NCI-H226 (cell line): ENCODE results near the gene FANCM.
A peak's percentile ranks its signal among the peaks of the same experiment; 100 is the strongest.
"Not testable (repeated sequence)": the region's sequence is repeated elsewhere in the genome, so short reads cannot be mapped to it uniquely, and the experiment has no call there.

Experiments
- DNase-seq: peaks from one replicate; pipeline ENCODE4 v3.0.0-alpha.2; 2015

The FANCM gene

GRCh38 chr14:45145214-45145613 is 9.5 kb downstream of the FANCM start:
- DNase-seq, result no peak

DNA sequence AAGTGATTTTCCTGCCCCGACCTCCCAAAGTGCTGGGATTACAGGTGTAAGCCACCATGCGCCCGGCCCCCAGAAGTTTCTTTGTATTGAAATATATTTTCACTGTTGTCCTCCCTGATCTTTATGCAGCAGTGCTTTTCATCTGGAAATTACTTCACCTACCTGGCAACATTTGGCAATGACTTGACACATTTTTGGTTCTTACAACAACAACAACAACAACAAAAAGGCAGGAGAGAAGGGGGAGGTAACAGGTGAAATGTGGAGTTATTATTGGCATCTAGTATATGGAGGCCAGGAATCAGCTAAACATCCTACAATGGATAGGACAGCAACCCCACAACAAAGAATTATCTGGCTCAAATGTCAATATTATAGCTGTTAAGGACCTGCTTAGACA is 13.9 kb downstream of the FANCM start:
- no peak for DNase-seq

GRCh38 chr14:45150386-45150890 is 14.7 kb downstream of the FANCM start:
- no peak for DNase-seq

GRCh38 chr14:45156067-45156466 is 20.3 kb downstream of the FANCM start:
- no peak for DNase-seq

DNA sequence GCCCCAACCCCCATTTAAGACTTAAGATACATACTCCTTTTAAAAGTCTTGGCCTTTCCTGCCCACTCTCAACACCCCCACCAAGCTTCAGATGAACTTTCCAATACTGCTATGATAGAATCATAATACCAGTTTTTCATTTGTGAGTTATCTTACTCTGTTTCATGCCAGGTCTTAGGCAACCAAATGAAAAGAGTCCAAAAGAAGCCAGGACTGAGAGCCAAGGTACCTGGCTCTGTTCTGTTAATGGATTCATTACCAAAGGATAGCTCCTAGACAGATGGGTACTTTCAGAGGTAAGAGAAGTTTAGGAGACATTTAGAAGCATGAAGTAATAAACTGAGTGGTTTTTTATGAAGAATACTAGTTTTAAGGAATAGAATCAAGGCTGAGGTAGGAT is 34.2 kb downstream of the FANCM start:
- no peak for DNase-seq

DNA sequence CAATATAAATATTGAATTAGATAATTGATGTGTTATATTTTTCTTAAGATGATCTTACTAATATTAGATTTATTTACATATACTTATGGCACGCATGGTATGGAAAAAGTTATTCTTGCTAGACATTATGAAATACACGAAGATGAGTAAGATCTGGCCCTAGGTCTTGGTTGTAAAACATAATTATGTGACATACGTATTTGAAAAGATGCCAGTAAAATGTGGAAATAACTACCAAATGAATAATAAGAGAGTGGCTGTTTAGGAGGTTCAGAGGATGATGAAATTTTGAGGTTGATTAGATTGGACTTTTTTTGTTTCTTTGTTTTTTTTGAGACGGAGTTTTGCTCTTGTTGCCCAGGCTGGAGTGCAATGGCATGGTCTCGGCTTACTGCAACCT is 41.3 kb downstream of the FANCM start:
- peak; percentile 68 for DNase-seq

DNA sequence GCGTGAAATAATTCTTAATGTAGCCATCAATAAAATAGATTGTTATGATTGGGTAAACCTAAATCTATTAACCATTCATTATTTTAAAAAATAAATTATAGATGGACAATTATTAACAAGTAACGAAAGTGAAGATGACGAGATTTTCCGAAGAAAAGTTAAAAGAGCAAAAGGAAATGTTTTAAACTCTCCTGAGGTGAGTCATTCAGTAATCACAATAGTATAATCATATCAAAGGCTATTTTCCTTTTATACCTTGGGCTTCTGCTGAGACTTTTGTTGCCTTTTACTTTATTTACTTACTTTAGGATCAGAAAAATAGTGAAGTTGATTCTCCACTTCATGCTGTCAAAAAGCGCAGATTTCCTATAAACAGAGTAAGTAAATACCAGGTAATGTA is 45.6 kb downstream of the FANCM start:
- DNase-seq, result no peak

DNA sequence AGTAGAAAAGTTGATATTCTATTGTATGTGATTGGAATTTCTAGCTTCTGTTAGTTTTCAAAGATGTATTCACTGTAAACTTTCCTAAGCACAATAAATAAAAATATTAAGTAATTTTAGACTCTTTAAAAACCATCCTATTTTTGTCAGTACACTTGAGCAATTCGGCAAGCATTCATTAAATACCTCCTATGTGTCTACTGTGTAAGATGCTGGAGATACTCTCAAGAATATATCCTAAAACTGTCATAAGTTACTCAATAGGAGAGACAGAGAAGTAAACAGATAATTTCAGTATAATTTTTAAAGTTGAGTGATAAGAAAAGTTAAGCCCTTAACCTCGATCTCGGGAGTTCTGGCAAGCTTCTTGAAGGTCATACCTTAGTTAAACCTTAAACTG is 46.1 kb downstream of the FANCM start:
- no peak for DNase-seq

DNA sequence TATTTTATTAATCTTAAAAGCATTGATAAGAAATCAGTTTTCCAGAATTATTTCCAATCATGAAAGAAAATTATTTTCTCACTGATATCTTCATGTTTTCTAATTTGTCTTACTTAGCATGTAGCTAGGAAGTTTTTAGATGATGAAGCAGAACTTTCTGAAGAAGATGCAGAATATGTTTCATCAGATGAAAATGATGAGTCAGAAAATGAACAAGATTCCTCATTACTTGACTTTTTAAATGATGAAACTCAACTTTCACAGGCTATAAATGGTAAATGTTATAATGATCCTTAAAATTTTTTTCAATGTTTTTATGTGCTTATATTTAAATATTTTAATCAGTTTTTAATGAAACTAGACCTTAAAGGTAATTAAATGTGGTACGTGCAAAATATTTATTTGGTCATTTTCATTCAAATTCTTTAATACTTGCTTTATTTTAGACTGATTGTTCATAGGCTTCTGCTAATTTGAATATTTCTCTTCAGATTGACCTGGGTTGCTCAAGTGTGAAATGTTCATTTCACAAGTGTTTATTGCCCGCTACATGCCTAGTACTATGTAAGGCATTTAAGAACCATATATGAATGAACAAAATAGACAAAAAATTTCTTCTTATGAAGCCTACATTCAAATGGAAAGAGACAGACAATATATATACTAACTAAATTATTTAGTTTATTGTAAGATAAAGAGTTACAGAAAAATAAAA is 49.5 kb downstream of the FANCM start:
- DNase-seq, result no peak

GRCh38 chr14:45194964-45195363 is 59.2 kb downstream of the FANCM start:
- no peak for DNase-seq

- no peak for DNase-seq
Observed at GRCh38 chr14:45198551-45198950, 62.8 kb downstream of the FANCM start.

DNA sequence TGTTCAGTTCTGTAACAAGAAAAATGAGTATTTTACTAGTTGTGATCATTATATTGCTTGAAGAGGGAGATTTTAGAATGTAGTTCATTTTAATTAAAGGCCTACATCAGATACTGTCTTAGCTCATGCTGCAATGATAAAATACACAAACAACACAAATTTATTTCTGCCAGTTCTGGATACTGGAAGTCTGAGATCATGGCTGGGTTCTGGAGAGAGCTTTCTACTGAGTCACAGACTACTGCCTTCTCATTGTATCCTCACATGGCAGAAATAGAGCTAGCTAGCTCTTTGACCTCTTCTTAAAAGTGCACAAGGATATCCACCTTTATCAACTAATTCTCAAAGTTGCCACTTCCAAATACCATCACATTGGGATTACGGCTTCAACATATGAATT is 63.5 kb downstream of the FANCM start:
- DNase-seq, result peak; percentile 15

DNA sequence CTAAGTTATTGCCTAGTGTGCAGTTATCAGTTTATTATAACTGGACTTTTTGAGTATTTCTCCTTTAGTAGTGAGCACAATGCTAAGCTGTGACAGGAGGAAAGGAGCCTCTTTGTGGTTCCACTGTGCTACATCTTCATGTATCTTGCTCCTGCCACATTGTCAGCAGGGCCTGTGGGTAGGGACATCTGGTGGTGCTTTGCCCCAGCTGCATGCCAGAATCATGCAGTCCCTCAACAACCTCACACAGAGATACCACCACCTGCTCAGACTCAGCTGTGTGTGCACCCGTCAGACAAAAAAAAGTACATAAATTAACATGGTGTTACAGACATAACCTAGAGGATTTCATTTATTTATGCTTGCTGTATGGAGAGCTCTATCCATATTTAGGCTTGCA is 66.2 kb downstream of the FANCM start:
- DNase-seq, result no peak

GRCh38 chr14:45204241-45204640 is 68.5 kb downstream of the FANCM start:
- no peak for DNase-seq

- DNase-seq, result no peak
Observed at GRCh38 chr14:45210159-45210558, 74.4 kb downstream of the FANCM start.

GRCh38 chr14:45211295-45211694 is 75.6 kb downstream of the FANCM start:
- peak; percentile 4 for DNase-seq

DNA sequence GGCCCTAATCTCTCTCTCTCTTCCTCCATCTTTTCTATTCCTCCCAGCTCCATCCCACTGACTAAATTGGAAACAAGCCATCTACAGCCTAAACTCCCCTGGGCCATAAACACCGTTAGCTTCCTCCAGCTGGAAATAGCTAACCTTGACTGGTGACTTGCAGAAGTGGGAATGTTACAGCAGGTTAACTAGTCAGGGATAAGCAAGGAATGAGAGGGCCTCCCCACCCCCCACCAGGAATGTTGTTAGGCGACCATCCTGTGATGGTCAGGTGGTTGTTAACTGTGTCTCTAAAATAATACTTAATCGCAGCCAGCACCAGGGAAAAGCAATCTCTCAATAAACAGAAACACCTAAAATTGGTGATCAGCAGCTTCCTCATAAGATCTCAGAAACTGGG is 76.5 kb downstream of the FANCM start:
- no peak for DNase-seq

- DNase-seq, result not testable (repeated sequence)
Observed at GRCh38 chr14:45213716-45214115, 78.0 kb downstream of the FANCM start.

DNA sequence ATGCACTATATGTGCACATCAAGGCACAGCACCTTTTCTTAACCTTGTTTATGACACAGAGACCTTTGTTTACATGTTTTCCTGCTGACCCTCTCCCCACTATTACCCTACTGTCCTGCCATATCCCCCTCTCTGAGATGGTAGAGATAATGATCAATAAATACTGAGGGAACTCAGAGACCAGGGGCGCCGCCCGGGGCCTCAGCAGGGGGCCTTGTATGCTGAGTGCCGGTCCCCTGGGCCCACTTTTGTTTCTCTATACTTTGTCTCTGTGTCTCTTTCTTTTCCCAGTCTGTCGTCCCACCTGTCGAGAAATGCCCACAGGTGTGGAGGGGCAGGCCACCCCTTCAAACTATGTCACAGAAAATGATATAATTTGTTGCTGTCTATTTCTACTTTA is 78.6 kb downstream of the FANCM start:
- DNase-seq, result not testable (repeated sequence)

DNA sequence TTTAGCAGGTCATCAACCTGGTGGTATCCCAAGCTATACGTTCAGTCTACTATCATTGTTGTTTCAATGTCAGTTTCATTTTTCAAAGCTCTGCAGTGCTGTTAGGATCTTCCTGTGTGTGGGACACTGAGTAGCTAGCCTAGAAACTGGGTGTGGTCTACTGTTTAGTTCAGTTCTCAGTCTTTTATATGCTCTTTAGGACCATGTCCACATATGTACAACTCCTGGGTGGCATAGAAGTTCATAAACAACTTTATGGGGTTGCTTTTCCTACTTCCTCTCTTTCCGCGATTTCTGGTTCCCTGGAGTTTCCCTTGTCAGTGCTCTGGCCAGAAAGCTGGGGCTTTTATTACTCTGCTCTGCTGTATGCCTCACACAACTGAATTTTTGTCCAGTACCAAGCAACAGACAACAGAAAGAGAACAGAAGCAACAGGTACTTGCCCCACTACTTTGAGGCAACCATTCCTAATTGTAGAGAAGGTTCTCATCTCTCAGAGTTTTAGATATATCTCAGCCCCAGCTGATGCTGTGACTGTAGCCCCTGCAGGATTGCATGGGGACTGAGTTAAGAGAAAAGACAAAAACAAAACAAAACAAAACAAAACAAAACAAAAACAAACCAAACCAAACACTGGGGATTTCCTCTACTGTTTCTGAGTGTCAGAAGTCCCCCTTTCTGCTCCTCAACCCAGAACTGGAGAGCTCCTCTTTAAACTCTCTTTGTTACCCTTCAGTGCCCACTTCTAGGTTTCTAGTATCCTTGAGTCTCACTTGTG is 86.9 kb downstream of the FANCM start:
- DNase-seq, result no peak

- DNase-seq, result no peak
Observed at GRCh38 chr14:45227566-45227965, 91.8 kb downstream of the FANCM start.

- DNase-seq, result no peak
Observed at GRCh38 chr14:45238988-45239387, 103.3 kb downstream of the FANCM start.

DNA sequence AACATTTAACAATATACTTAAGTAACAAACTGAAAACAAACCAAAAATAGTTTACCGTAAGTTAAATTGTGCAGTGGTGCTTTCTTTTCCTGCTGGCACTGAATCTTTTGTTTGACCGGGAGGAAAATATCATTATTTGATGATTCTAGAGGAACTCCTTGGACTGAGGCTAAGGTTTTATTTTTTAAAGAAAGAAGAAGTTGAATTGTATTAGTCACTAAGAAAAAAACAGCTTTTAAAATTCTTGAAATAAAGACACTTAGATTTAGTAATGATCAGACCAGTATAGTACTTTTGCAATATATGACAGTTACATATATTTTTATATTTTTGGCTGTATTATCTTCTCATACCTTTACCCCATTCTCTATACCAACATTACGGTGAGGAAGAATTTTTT is 107.0 kb downstream of the FANCM start:
- no peak for DNase-seq

DNA sequence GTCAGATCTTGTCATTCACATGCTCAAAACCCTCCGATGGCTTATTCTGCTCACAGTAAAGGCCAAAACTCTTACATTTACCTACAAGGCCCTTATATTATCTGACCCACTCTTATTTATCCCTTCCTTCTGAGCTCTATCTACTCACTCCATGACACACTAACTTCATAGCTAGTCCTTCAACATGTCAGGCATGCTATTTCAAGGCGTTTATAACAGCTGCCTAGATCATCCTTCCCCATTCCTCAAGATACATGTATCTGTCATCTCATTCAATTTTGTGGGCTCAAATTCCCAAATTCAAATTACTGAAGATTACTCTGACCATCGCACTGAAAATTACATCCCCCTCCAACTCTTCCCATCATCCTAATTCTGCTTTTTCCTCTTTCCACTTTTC is 110.4 kb downstream of the FANCM start:
- DNase-seq, result no peak
